Astrocyte (in vitro differentiated cells and primary cell): ENCODE results near the gene MED15.

ENCODE experiments used
- EZH2 ChIP-seq: IDR thresholded peaks from 2 replicates; pipeline ENCODE4 v1.6.1; 2012; ENCODE audit warnings: mild to moderate bottlenecking, low read length, inconsistent platforms; ENCODE audit not compliant: insufficient read depth
- TF ChIP-seq, protein P1 (sequence below): IDR thresholded peaks from 2 replicates; pipeline ENCODE4 v1.5.1; 2011; ENCODE audit warnings: low read depth, mild to moderate bottlenecking, inconsistent platforms, low read length, moderate library complexity; ENCODE audit not compliant: insufficient read depth

DNA sequence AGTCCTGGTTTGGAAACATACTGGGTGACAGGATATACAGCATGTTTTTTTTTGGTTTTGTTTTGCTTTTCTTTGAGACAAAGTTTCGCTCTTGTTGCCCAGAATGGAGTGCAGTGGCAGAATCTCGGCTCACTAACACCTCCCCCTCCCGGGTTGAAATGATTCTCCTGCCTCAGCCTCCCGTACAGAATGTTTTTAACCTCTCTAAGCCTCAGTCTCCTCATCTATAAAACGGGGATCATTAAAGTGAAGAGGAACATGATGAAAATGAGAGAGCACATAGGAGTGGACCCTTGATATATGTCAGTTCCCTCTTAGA is 41.7 kb upstream of the MED15 start:
- TF ChIP-seq, protein P1, sequence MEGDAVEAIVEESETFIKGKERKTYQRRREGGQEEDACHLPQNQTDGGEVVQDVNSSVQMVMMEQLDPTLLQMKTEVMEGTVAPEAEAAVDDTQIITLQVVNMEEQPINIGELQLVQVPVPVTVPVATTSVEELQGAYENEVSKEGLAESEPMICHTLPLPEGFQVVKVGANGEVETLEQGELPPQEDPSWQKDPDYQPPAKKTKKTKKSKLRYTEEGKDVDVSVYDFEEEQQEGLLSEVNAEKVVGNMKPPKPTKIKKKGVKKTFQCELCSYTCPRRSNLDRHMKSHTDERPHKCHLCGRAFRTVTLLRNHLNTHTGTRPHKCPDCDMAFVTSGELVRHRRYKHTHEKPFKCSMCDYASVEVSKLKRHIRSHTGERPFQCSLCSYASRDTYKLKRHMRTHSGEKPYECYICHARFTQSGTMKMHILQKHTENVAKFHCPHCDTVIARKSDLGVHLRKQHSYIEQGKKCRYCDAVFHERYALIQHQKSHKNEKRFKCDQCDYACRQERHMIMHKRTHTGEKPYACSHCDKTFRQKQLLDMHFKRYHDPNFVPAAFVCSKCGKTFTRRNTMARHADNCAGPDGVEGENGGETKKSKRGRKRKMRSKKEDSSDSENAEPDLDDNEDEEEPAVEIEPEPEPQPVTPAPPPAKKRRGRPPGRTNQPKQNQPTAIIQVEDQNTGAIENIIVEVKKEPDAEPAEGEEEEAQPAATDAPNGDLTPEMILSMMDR = no peak
- TF ChIP-seq EZH2 = no peak
